ENCODE results near the gene EFNA3.

EFNA3 gene

DNA sequence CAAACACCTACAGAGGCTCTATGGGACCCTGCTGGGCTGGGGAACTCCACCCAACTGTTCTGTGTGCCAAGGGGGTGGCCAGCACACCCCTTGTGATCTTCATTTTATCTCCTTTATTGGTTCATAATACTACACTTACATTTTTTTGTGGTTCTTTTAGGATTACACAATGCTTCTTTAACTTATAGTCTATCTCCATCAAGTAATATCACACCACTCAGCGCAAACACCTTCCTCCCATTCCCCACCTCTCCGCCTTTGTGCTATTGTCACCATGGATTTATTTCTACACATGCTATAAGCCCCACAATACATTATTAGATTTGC, 15.9 kb downstream of the EFNA3 start:
- no peak overlapping the region for H3K4me2 ChIP-seq (ENCODE audit: low read length, poor library complexity, severe bottlenecking)
- no peaks in the 10 kb centered on the region for H3K79me1 ChIP-seq (replicated peaks; ENCODE audit: low read length, poor library complexity, severe bottlenecking)
- H2AK5ac ChIP-seq (ENCODE audit: low read length, severe bottlenecking): no peak overlapping the region
- no peak for DNase-seq
- 71% methylated on average over 2 of the region's 2 CpGs for WGBS
- no peak overlapping the region for H3K23ac ChIP-seq (ENCODE audit: low read length in 2 of 2)
- no peak overlapping the region for H3K9ac ChIP-seq (ENCODE audit: low read length)
- no peak overlapping the region for H3K4me3 ChIP-seq (ENCODE audit: insufficient read depth in 1 of 2, low read depth in 1 of 2, low read length in 2 of 2)
- no peak overlapping the region for H2BK12ac ChIP-seq (ENCODE audit: low read length in 2 of 2)
- no peak overlapping the region for H2BK120ac ChIP-seq (ENCODE audit: low read depth, low read length)
- H3K9me3 ChIP-seq (ENCODE audit: control insufficient read depth, low read length): no peaks in the 10 kb centered on the region
- no peak overlapping the region for H3K27ac ChIP-seq (ENCODE audit: low read length, poor library complexity, severe bottlenecking)
- H4K8ac ChIP-seq (ENCODE audit: low read length): no peak overlapping the region
- H2BK15ac ChIP-seq (ENCODE audit: low read depth, poor library complexity, severe bottlenecking): no peak overlapping the region
- H3K14ac ChIP-seq (ENCODE audit: low read length in 2 of 2): no peak overlapping the region
- peaks cover 10% of the 10 kb centered on the region for H3K4me1 ChIP-seq (ENCODE audit: control insufficient read depth, insufficient read depth, low read depth, low read length)
- H3K4ac ChIP-seq (ENCODE audit: low read depth in 1 of 2, low read length in 2 of 2): no peak overlapping the region
- H2AFZ ChIP-seq (ENCODE audit: low read depth, low read length): no peak overlapping the region
- H3K36me3 ChIP-seq (ENCODE audit: control insufficient read depth in 1 of 2, insufficient read depth in 2 of 2, low read depth in 1 of 2, low read length in 2 of 2): no peaks in the 10 kb centered on the region
- H2BK5ac ChIP-seq (ENCODE audit: low read depth, low read length, poor library complexity, severe bottlenecking): no peak overlapping the region
- no peak overlapping the region for H3K18ac ChIP-seq (ENCODE audit: low read depth in 1 of 2, low read length in 2 of 2)
- H3K27me3 ChIP-seq (ENCODE audit: control insufficient read depth in 1 of 2, insufficient read depth in 1 of 2, low read length in 2 of 2): peaks cover 15 to 48% of the 10 kb centered on the region in 2 experiments
- no peak overlapping the region for H4K91ac ChIP-seq (ENCODE audit: low read length)

DNA sequence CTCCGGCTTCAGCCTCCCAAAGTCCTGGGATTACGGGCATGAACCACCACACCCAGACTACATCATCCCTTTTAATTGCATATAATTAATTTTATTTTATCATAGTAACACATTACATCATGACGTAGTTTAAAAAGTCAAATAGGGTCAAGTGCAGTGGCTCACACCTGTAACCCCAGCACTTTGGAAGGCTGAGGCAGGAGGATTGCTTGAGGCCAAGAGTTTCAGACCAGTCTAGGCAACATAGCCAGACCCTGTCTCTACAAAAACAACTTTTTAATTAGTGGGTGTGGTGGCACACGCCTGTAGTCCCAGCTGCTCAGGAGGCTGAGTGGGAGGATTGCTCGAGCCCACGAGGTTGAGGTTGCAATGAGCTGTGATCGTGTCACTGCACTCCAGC, 20.7 kb downstream of the EFNA3 start:
- H3K27me3 ChIP-seq (ENCODE audit: control insufficient read depth in 1 of 2, insufficient read depth in 1 of 2, low read length in 2 of 2): peaks cover 11 to 23% of the 10 kb centered on the region in 2 experiments
- H4K8ac ChIP-seq (ENCODE audit: low read length): no peak overlapping the region
- H3K27ac ChIP-seq (ENCODE audit: low read length, poor library complexity, severe bottlenecking): no peak overlapping the region
- H3K9me3 ChIP-seq (ENCODE audit: control insufficient read depth, low read length): no peaks in the 10 kb centered on the region
- no peak overlapping the region for H3K9ac ChIP-seq (ENCODE audit: low read length)
- H4K91ac ChIP-seq (ENCODE audit: low read length): no peak overlapping the region
- no peak overlapping the region for H3K18ac ChIP-seq (ENCODE audit: low read depth in 1 of 2, low read length in 2 of 2)
- no peaks in the 10 kb centered on the region for H3K79me1 ChIP-seq (replicated peaks; ENCODE audit: low read length, poor library complexity, severe bottlenecking)
- 87% methylated on average over 6 of the region's 7 CpGs for WGBS
- H3K36me3 ChIP-seq (ENCODE audit: control insufficient read depth in 1 of 2, insufficient read depth in 2 of 2, low read depth in 1 of 2, low read length in 2 of 2): no peaks in the 10 kb centered on the region
- H3K23ac ChIP-seq (ENCODE audit: low read length in 2 of 2): no peak overlapping the region
- DNase-seq: no peak
- no peak overlapping the region for H3K14ac ChIP-seq (ENCODE audit: low read length in 2 of 2)
- no peaks in the 10 kb centered on the region for H3K4me1 ChIP-seq (ENCODE audit: control insufficient read depth, insufficient read depth, low read depth, low read length)
- H2AK5ac ChIP-seq (ENCODE audit: low read length, severe bottlenecking): no peak overlapping the region
- H2BK120ac ChIP-seq (ENCODE audit: low read depth, low read length): no peak overlapping the region
- no peak overlapping the region for H2BK12ac ChIP-seq (ENCODE audit: low read length in 2 of 2)
- no peak overlapping the region for H3K4me3 ChIP-seq (ENCODE audit: insufficient read depth in 1 of 2, low read depth in 1 of 2, low read length in 2 of 2)
- no peak overlapping the region for H2BK15ac ChIP-seq (ENCODE audit: low read depth, poor library complexity, severe bottlenecking)
- H3K4me2 ChIP-seq (ENCODE audit: low read length, poor library complexity, severe bottlenecking): no peak overlapping the region
- no peak overlapping the region for H2AFZ ChIP-seq (ENCODE audit: low read depth, low read length)
- no peak overlapping the region for H2BK5ac ChIP-seq (ENCODE audit: low read depth, low read length, poor library complexity, severe bottlenecking)
- no peak overlapping the region for H3K4ac ChIP-seq (ENCODE audit: low read depth in 1 of 2, low read length in 2 of 2)

DNA sequence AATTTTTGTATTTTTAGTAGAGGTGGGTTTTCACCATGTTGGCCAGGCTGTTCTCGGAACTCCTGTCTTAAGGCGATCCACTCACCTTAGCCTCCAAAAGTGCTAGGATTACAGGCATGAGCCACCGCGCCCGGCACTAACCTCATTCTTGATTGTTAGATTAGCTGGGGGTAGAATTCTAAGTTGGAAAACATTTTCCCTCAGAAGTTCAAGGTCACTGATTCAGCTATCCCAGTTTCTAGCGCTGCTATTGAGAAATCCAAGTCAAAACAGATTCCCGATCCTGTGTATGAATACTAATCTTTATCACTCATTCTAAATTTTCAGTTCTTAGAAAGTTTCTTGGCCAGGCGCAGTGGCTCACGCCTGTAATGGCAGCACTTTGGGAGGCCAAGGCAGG, 24.7 kb downstream of the EFNA3 start:
- Histone ChIP-seq H3K4me1 (ENCODE audit: control insufficient read depth, insufficient read depth, low read depth, low read length) (no peaks in the 10 kb centered on the region), H3K4me2 (ENCODE audit: low read length, poor library complexity, severe bottlenecking) (no peak overlapping the region), H2BK15ac (ENCODE audit: low read depth, poor library complexity, severe bottlenecking) (no peak overlapping the region), H2BK12ac (ENCODE audit: low read length in 2 of 2) (no peak overlapping the region), H4K8ac (ENCODE audit: low read length) (no peak overlapping the region), H3K9me3 (ENCODE audit: control insufficient read depth, low read length) (no peaks in the 10 kb centered on the region), H3K18ac (ENCODE audit: low read depth in 1 of 2, low read length in 2 of 2) (no peak overlapping the region), H2BK5ac (ENCODE audit: low read depth, low read length, poor library complexity, severe bottlenecking) (no peak overlapping the region), H3K9ac (ENCODE audit: low read length) (no peak overlapping the region), H3K14ac (ENCODE audit: low read length in 2 of 2) (no peak overlapping the region), H2AFZ (ENCODE audit: low read depth, low read length) (no peak overlapping the region), H3K4me3 (ENCODE audit: insufficient read depth in 1 of 2, low read depth in 1 of 2, low read length in 2 of 2) (no peak overlapping the region), H3K27me3 (ENCODE audit: control insufficient read depth in 1 of 2, insufficient read depth in 1 of 2, low read length in 2 of 2) (peaks cover 28 to 35% of the 10 kb centered on the region in 2 experiments), H3K4ac (ENCODE audit: low read depth in 1 of 2, low read length in 2 of 2) (no peak overlapping the region), H3K36me3 (ENCODE audit: control insufficient read depth in 1 of 2, insufficient read depth in 2 of 2, low read depth in 1 of 2, low read length in 2 of 2) (no peaks in the 10 kb centered on the region), H4K91ac (ENCODE audit: low read length) (no peak overlapping the region), H2AK5ac (ENCODE audit: low read length, severe bottlenecking) (no peak overlapping the region), H3K79me1 (replicated peaks; ENCODE audit: low read length, poor library complexity, severe bottlenecking) (no peaks in the 10 kb centered on the region), H3K27ac (ENCODE audit: low read length, poor library complexity, severe bottlenecking) (no peak overlapping the region), H2BK120ac (ENCODE audit: low read depth, low read length) (no peak overlapping the region), H3K23ac (ENCODE audit: low read length in 2 of 2) (no peak overlapping the region)
- DNase-seq: no peak
- WGBS: 75% methylated on average over 9 of the region's 9 CpGs

DNA sequence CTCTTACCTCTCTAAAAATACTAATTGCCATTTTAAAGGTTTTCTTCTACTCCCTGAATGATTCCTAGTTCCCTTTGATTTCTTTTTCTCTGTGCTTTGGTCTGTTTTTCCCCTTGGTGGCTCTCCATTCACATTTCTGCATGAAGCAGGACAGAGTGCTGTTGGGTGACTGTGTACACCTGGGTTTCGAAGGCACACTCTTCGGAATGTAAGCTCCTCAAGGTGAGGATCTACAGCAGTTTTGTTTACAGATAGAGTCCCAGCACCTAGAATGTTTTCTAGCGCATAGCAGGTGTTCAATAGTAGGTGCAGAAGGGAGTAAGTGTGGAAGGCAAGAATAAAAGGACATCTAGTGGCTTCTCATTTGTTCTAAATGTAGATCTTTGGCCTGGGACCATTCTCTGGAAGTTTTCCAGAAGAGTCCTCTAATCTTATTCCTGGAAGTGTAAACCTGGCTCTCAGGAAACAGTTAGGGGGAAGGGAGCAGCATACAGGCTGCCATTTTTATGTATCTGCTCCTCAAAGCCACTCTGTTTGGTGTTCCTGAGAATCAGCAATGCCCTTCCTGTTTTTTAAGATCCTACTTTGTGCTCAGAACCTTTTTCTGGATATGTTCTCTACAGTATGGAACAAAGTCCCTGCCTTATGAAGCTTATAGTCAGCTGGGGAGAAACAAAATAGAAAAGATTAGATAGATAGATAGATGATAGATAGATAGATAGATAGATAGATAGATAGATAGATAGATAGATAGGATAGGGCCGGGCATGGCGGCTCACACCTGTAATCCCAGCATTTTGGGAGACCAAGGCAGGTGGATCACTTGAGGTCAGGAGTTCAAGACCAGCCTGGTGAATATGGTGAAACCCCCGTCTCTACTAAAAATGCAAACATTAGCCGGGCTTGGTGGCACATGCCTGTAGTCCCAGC, 26.2 kb downstream of the EFNA3 start:
- no peak overlapping the region for H4K8ac ChIP-seq (ENCODE audit: low read length)
- H3K27ac ChIP-seq (ENCODE audit: low read length, poor library complexity, severe bottlenecking): no peak overlapping the region
- WGBS: 94% methylated on average over 7 of the region's 7 CpGs
- H3K27me3 ChIP-seq (ENCODE audit: control insufficient read depth in 1 of 2, insufficient read depth in 1 of 2, low read length in 2 of 2): peaks cover 31 to 44% of the 10 kb centered on the region in 2 experiments
- no peaks in the 10 kb centered on the region for H3K9me3 ChIP-seq (ENCODE audit: control insufficient read depth, low read length)
- H2BK5ac ChIP-seq (ENCODE audit: low read depth, low read length, poor library complexity, severe bottlenecking): no peak overlapping the region
- H3K4ac ChIP-seq (ENCODE audit: low read depth in 1 of 2, low read length in 2 of 2): no peak overlapping the region
- H2BK15ac ChIP-seq (ENCODE audit: low read depth, poor library complexity, severe bottlenecking): no peak overlapping the region
- H4K91ac ChIP-seq (ENCODE audit: low read length): no peak overlapping the region
- no peak overlapping the region for H3K4me2 ChIP-seq (ENCODE audit: low read length, poor library complexity, severe bottlenecking)
- no peak overlapping the region for H3K9ac ChIP-seq (ENCODE audit: low read length)
- H3K4me3 ChIP-seq (ENCODE audit: insufficient read depth in 1 of 2, low read depth in 1 of 2, low read length in 2 of 2): no peak overlapping the region
- H2BK120ac ChIP-seq (ENCODE audit: low read depth, low read length): no peak overlapping the region
- H2AFZ ChIP-seq (ENCODE audit: low read depth, low read length): no peak overlapping the region
- no peak overlapping the region for H2AK5ac ChIP-seq (ENCODE audit: low read length, severe bottlenecking)
- H3K36me3 ChIP-seq (ENCODE audit: control insufficient read depth in 1 of 2, insufficient read depth in 2 of 2, low read depth in 1 of 2, low read length in 2 of 2): no peaks in the 10 kb centered on the region
- H3K23ac ChIP-seq (ENCODE audit: low read length in 2 of 2): no peak overlapping the region
- H3K14ac ChIP-seq (ENCODE audit: low read length in 2 of 2): no peak overlapping the region
- H3K4me1 ChIP-seq (ENCODE audit: control insufficient read depth, insufficient read depth, low read depth, low read length): no peaks in the 10 kb centered on the region
- no peaks in the 10 kb centered on the region for H3K79me1 ChIP-seq (replicated peaks; ENCODE audit: low read length, poor library complexity, severe bottlenecking)
- no peak overlapping the region for H3K18ac ChIP-seq (ENCODE audit: low read depth in 1 of 2, low read length in 2 of 2)
- no peak overlapping the region for H2BK12ac ChIP-seq (ENCODE audit: low read length in 2 of 2)
- no peak for DNase-seq
